Measurements from ENCODE around the gene NTN5.

GRCh38 chr19:48705431-48705830, 32.6 kb upstream of the NTN5 start:
- TF ChIP-seq EP300 (IDR thresholded peaks at IDR 0.05; ENCODE audit: borderline replicate concordance in 1 of 2, control insufficient read depth in 1 of 2, low read depth in 2 of 2, low read length in 2 of 2), result no peak
- TF ChIP-seq ATF2 (IDR thresholded peaks at IDR 0.05; ENCODE audit: low read length), result no peak
- no peak for TF ChIP-seq PRDM15 (CRISPR knock-in tag; IDR thresholded peaks at IDR 0.05)
- no peak for TF ChIP-seq POLR2AphosphoS5 (IDR thresholded peaks at IDR 0.05; ENCODE audit: low read length)

All from GM12878 (cell line).